HEK293T (cell line): ENCODE results near the gene APPBP2.

Experiments used
- SUZ12 ChIP-seq: fragments of 450-650 bp; IDR thresholded peaks from 2 replicates; pipeline ENCODE4 v1.6.1; 2016; ENCODE audit warnings: mild to moderate bottlenecking
- TARDBP ChIP-seq: fragments of 450-650 bp; IDR thresholded peaks from 2 replicates; pipeline ENCODE4 v1.6.1; 2016

DNA sequence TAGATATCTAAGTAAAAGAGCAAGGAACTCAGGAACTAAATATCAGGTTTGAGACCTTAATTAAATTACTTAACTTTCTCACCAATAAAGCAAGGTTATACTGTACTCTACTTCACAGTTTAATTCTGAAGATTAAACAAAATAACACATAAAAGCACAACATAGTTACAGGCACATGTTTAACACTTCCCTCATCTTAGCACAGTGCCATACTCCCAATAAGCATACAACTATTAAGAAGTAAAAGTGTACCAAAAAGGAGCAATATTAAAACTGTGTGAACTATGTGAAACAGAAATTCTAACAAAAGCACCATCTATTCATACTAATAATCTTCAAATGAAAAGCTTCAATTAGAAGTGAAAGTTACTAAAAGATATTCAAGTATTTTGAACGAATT is 2.2 kb downstream of the APPBP2 start:
- TF ChIP-seq TARDBP (no peak), SUZ12 (no peak)
